ENCODE measurements around the gene YJU2.

DNA sequence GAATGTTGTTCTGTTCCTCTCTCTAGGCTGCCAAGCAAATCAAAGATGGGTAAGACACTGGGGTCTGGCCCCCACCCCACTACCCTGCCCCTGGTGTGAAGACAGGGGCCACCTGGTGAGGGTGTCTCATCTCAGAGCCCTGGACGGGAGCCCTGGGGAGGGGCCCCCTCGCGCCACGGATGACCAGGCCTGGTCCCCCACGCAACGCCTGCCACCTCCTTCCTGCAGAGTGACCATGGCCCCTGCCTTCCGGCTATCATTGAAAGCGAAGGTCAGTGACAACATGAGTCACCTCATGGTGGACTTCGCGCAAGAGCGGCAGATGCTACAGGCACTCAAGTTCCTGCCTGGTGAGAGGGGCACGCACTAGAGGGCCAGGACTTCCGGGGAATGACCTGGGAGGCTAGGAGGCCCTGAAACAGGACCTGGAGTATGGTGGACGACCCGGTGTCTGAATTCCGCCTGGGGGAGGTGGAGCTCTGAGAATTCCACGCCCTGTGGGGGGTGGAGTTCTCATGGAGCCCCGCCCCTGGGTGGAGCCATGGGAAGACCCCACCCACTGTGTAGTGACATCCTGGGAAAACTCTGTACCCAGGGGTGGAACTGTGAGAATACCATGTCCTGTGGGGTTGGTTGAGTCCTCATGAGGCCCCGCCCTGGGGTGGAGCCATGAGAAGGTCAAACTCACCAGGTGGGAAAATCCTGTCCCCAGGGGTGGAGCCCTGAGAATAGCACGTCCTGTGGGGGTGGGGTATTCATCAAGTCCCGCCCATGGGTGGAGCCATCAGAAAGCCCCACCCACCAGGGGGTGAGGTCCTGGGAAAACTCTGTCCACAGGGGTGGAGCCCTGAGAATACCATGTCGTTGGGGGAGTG lies 63.6 kb downstream of the YJU2 start:
- TF ChIP-seq CTCF (IDR thresholded peaks at IDR 0.05; ENCODE audit: low read depth, low read length, poor library complexity, severe bottlenecking) (no peak), EZH2phosphoT487 (IDR thresholded peaks at IDR 0.05; ENCODE audit: borderline replicate concordance, low read length) (no peak)

Measured in DOHH2 (cell line).